Measurements from ENCODE around the gene KCTD13. TPM values are rescaled to one million over a fixed set of nuclear protein-coding genes. Genes with fewer than 3 reads are reported as not detected.

Gene KCTD13
- polyA plus RNA-seq, 2 donors = 10.1 to 15.5 TPM

- Histone ChIP-seq H3K36me3 (ENCODE audit: control insufficient read depth in 2 of 2, insufficient read depth in 2 of 2, low read length in 1 of 2) (peaks cover 5% of the 10 kb centered on the region in 2 donors), H3K4me3 (ENCODE audit: low read depth in 1 of 2, low read length in 2 of 2) (no peak overlapping the region), H3K9me3 (ENCODE audit: control insufficient read depth in 2 of 2, insufficient read depth in 1 of 2, low read depth in 1 of 2, low read length in 1 of 2) (no peaks in the 10 kb centered on the region), H3K27ac (ENCODE audit: low read depth in 2 of 2, low read length in 1 of 2) (no peak overlapping the region), H3K4me1 (ENCODE audit: control insufficient read depth in 2 of 2, insufficient read depth in 2 of 2, low read length in 1 of 2) (peaks cover 0 to 6% of the 10 kb centered on the region in 2 donors), H3K27me3 (ENCODE audit: control insufficient read depth in 1 of 2, insufficient read depth in 2 of 2, low read length in 2 of 2) (no peaks in the 10 kb centered on the region)
- 93 to 97% methylated on average over 2 of the region's 2 CpGs for WGBS, 2 donors
Observed at GRCh38 chr16:29922326-29922725, 3.7 kb downstream of the KCTD13 start.

DNA sequence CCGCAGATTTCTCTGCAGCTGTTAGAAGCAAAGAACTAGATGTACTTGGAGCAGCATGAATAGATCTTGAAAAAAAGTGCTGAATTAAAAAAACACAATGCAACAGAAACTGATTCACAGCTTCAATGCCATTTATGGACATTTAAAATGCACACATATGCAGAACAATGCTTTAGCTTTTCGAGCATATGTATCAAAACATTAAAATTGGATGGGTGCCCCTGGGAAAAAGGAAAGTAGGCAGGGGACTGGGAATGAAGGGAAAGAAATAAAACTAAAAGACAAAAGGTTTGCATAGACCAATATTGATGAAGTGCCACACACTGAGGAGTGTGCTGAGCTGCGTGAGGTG lies 5.0 kb downstream of the KCTD13 start:
- Histone ChIP-seq H3K4me3 (ENCODE audit: low read depth in 1 of 2, low read length in 2 of 2) (no peak overlapping the region), H3K4me1 (ENCODE audit: control insufficient read depth in 2 of 2, insufficient read depth in 2 of 2, low read length in 1 of 2) (peaks cover 0 to 3% of the 10 kb centered on the region in 2 donors), H3K36me3 (ENCODE audit: control insufficient read depth in 2 of 2, insufficient read depth in 2 of 2, low read length in 1 of 2) (peaks cover 5% of the 10 kb centered on the region in 2 donors), H3K9me3 (ENCODE audit: control insufficient read depth in 2 of 2, insufficient read depth in 1 of 2, low read depth in 1 of 2, low read length in 1 of 2) (no peaks in the 10 kb centered on the region), H3K27me3 (ENCODE audit: control insufficient read depth in 1 of 2, insufficient read depth in 2 of 2, low read length in 2 of 2) (no peaks in the 10 kb centered on the region), H3K27ac (ENCODE audit: low read depth in 2 of 2, low read length in 1 of 2) (no peak overlapping the region)
- WGBS, 2 donors = 76 to 82% methylated on average over 3 of the region's 3 CpGs

- Histone ChIP-seq H3K4me1 (ENCODE audit: control insufficient read depth in 2 of 2, insufficient read depth in 2 of 2, low read length in 1 of 2) (peaks cover 0 to 3% of the 10 kb centered on the region in 2 donors), H3K9me3 (ENCODE audit: control insufficient read depth in 2 of 2, insufficient read depth in 1 of 2, low read depth in 1 of 2, low read length in 1 of 2) (no peaks in the 10 kb centered on the region), H3K27me3 (ENCODE audit: control insufficient read depth in 1 of 2, insufficient read depth in 2 of 2, low read length in 2 of 2) (no peaks in the 10 kb centered on the region), H3K27ac (ENCODE audit: low read depth in 2 of 2, low read length in 1 of 2) (no peak overlapping the region), H3K4me3 (ENCODE audit: low read depth in 1 of 2, low read length in 2 of 2) (no peak overlapping the region), H3K36me3 (ENCODE audit: control insufficient read depth in 2 of 2, insufficient read depth in 2 of 2, low read length in 1 of 2) (peaks cover 5% of the 10 kb centered on the region in 2 donors)
- WGBS, 2 donors = 72 to 85% methylated on average over 6 of the region's 6 CpGs
Observed at GRCh38 chr16:29920288-29921033, 5.6 kb downstream of the KCTD13 start.

GRCh38 chr16:29916979-29917378 lies 9.0 kb downstream of the KCTD13 start:
- H3K27me3 ChIP-seq (ENCODE audit: control insufficient read depth in 1 of 2, insufficient read depth in 2 of 2, low read length in 2 of 2) = no peaks in the 10 kb centered on the region
- no peak overlapping the region for H3K4me3 ChIP-seq (ENCODE audit: low read depth in 1 of 2, low read length in 2 of 2)
- H3K36me3 ChIP-seq (ENCODE audit: control insufficient read depth in 2 of 2, insufficient read depth in 2 of 2, low read length in 1 of 2) = peaks cover 2 to 5% of the 10 kb centered on the region in 2 donors
- no peaks in the 10 kb centered on the region for H3K9me3 ChIP-seq (ENCODE audit: control insufficient read depth in 2 of 2, insufficient read depth in 1 of 2, low read depth in 1 of 2, low read length in 1 of 2)
- H3K4me1 ChIP-seq (ENCODE audit: control insufficient read depth in 2 of 2, insufficient read depth in 2 of 2, low read length in 1 of 2) = no peaks in the 10 kb centered on the region
- no peak overlapping the region for H3K27ac ChIP-seq (ENCODE audit: low read depth in 2 of 2, low read length in 1 of 2)
- 98 to 100% methylated on average over 1 of the region's 1 CpG for WGBS, 2 donors

DNA sequence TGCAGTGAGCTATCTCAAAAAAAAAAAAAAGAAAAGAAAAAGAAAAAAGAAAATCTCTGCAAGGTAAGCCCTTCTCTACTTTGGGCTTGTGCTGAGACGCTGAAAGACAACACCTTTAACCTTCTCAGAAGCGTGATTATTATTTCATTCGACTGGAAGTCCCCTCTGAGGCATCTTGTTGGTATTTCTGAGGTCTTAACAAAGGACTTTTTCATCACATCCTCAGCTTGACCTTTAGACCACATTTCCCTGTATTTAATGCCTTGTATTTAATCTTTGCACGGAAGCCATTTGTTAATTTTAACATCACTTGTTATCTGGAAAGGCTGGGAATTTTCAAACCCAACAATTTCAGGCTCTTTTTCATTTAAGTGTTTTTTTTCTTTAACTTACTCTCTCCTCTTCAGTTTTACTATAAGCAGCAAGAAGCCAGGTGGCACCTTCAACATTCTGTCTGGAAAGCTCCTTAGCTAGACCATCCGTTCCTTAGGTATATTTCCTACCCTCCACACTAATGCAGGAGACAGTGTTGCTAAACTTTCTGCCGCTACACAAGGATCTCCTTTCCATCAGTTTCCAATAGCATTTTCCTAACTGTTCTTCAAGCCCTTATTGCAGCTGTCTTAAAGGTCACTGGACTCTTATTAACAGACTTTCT lies 10.3 kb downstream of the KCTD13 start:
- no peaks in the 10 kb centered on the region for H3K36me3 ChIP-seq (ENCODE audit: control insufficient read depth in 2 of 2, insufficient read depth in 2 of 2, low read length in 1 of 2)
- WGBS, 2 donors = 68 to 81% methylated on average over 6 of the region's 6 CpGs
- H3K4me1 ChIP-seq (ENCODE audit: control insufficient read depth in 2 of 2, insufficient read depth in 2 of 2, low read length in 1 of 2) = no peaks in the 10 kb centered on the region

DNA sequence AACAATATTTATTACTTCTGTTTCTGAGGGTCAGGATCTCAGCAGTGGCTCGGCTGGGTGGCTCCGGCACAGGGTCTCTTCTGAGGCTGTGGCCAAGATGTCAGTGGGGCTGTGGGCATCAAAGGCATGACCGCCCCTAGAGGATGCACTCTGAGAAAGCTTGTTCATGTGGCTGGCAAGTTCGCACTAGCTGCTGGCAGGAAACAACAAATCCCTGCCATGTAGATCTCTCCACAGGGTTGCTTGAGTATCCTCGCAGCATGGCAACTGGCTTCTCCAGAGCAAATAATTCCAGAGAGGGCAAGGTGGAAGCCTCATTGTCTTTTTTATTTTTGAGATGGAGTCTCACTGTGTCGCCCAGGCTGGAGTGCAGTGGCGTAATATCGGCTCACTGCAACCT lies 12.5 kb downstream of the KCTD13 start:
- no peaks in the 10 kb centered on the region for H3K27me3 ChIP-seq (ENCODE audit: control insufficient read depth in 1 of 2, insufficient read depth in 2 of 2, low read length in 2 of 2)
- H3K9me3 ChIP-seq (ENCODE audit: control insufficient read depth in 2 of 2, insufficient read depth in 1 of 2, low read depth in 1 of 2, low read length in 1 of 2) = no peaks in the 10 kb centered on the region
- H3K27ac ChIP-seq (ENCODE audit: low read depth in 2 of 2, low read length in 1 of 2) = no peak overlapping the region
- H3K4me3 ChIP-seq (ENCODE audit: low read depth in 1 of 2, low read length in 2 of 2) = no peak overlapping the region
- WGBS, 2 donors = 95 to 96% methylated on average over 8 of the region's 8 CpGs
- no peaks in the 10 kb centered on the region for H3K4me1 ChIP-seq (ENCODE audit: control insufficient read depth in 2 of 2, insufficient read depth in 2 of 2, low read length in 1 of 2)
- H3K36me3 ChIP-seq (ENCODE audit: control insufficient read depth in 2 of 2, insufficient read depth in 2 of 2, low read length in 1 of 2) = no peaks in the 10 kb centered on the region

More for the DNA sequence above, 10.3 kb downstream of the KCTD13 start:
- Histone ChIP-seq H3K27me3 (ENCODE audit: control insufficient read depth in 1 of 2, insufficient read depth in 2 of 2, low read length in 2 of 2) (no peaks in the 10 kb centered on the region), H3K27ac (ENCODE audit: low read depth in 2 of 2, low read length in 1 of 2) (no peak overlapping the region), H3K9me3 (ENCODE audit: control insufficient read depth in 2 of 2, insufficient read depth in 1 of 2, low read depth in 1 of 2, low read length in 1 of 2) (no peaks in the 10 kb centered on the region), H3K4me3 (ENCODE audit: low read depth in 1 of 2, low read length in 2 of 2) (no peak overlapping the region)

DNA sequence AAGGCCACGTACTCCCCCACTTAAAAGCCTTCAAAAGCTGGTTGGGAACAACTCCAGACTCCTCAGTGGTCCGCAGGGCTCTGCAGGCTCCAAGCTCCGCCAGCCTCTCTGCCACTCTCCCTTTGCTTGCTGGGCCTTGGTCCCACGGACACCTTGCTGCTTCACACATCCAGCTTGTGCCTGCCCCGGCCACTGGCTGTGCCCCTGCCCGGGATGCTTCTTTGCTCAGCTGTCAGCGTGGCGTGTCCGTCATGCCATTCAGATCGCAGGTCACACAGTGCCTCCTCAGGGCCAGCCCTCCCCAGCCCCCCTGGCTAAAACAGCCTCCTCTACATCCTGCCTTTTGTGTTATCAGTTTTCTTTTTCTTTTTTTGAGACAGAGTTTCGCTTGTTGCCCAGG lies 13.9 kb downstream of the KCTD13 start:
- Histone ChIP-seq H3K27me3 (ENCODE audit: control insufficient read depth in 1 of 2, insufficient read depth in 2 of 2, low read length in 2 of 2) (no peaks in the 10 kb centered on the region), H3K4me1 (ENCODE audit: control insufficient read depth in 2 of 2, insufficient read depth in 2 of 2, low read length in 1 of 2) (no peaks in the 10 kb centered on the region), H3K27ac (ENCODE audit: low read depth in 2 of 2, low read length in 1 of 2) (no peak overlapping the region), H3K9me3 (ENCODE audit: control insufficient read depth in 2 of 2, insufficient read depth in 1 of 2, low read depth in 1 of 2, low read length in 1 of 2) (no peaks in the 10 kb centered on the region), H3K4me3 (ENCODE audit: low read depth in 1 of 2, low read length in 2 of 2) (no peak overlapping the region), H3K36me3 (ENCODE audit: control insufficient read depth in 2 of 2, insufficient read depth in 2 of 2, low read length in 1 of 2) (no peaks in the 10 kb centered on the region)
- 77 to 86% methylated on average over 11 of the region's 11 CpGs for WGBS, 2 donors

DNA sequence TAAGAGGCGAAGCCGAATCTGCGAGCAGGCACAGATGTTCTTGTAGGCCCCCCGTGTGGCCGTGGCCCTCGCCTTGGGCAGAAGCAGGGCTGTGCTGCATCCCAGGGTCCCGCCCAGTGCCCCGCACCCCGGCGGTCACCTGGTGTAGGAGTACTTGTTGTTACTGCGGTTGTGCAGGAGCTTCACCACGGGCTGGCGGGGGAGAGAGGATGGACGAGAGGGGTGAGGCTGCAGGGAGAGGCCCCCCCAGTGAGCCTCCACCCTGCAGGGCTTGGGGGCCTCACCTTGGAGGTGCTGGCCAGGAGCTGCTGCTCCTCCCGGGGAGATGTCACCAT lies 14.4 kb downstream of the KCTD13 start:
- no peaks in the 10 kb centered on the region for H3K27me3 ChIP-seq (ENCODE audit: control insufficient read depth in 1 of 2, insufficient read depth in 2 of 2, low read length in 2 of 2)
- no peaks in the 10 kb centered on the region for H3K9me3 ChIP-seq (ENCODE audit: control insufficient read depth in 2 of 2, insufficient read depth in 1 of 2, low read depth in 1 of 2, low read length in 1 of 2)
- no peak overlapping the region for H3K4me3 ChIP-seq (ENCODE audit: low read depth in 1 of 2, low read length in 2 of 2)
- no peaks in the 10 kb centered on the region for H3K36me3 ChIP-seq (ENCODE audit: control insufficient read depth in 2 of 2, insufficient read depth in 2 of 2, low read length in 1 of 2)
- H3K4me1 ChIP-seq (ENCODE audit: control insufficient read depth in 2 of 2, insufficient read depth in 2 of 2, low read length in 1 of 2) = no peaks in the 10 kb centered on the region
- no peak overlapping the region for H3K27ac ChIP-seq (ENCODE audit: low read depth in 2 of 2, low read length in 1 of 2)
- 77 to 78% methylated on average over 15 of the region's 15 CpGs for WGBS, 2 donors

DNA sequence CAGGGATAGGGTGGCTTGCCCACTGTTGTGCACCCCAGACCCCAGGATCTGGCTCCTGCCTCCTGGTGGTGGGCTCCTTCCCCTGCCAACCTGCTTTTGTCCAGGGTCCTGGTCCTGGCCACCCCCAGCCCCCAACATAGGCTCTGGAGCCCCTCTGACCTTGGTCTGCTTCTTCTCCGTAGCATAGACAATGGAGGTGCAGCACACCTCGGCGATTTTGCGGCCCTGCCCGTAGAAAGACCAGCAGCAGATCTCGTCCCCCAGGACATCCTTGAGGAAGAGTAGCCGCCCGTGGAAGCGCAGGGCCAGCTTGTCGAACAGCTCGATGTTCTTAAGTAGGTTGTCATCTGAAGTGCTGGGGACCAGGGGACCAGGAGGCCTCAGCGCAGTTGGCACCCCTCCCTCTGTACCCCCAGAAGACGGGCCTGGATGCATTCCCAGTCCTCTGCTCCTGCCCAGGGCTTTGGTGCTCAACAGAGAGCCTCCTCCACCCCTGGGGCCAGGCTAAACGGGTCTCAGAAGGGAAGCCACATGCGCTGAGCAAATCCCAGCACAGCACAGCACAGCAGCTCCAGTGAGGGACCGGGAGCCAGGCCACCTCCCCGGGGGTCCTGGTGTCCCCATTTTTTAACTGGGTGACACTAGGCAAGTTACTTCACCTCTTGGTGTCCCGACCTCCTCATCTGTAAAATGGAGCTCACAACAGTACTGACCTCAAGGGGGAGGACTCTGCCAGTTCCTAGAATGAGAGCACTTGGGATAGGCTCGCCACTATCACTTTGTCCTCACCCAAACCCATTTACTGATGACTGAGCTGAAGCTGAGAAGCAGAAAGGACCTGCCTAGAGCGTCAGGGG lies 15.0 kb downstream of the KCTD13 start:
- Histone ChIP-seq H3K27ac (ENCODE audit: low read depth in 2 of 2, low read length in 1 of 2) (no peak overlapping the region), H3K9me3 (ENCODE audit: control insufficient read depth in 2 of 2, insufficient read depth in 1 of 2, low read depth in 1 of 2, low read length in 1 of 2) (no peaks in the 10 kb centered on the region), H3K27me3 (ENCODE audit: control insufficient read depth in 1 of 2, insufficient read depth in 2 of 2, low read length in 2 of 2) (no peaks in the 10 kb centered on the region), H3K4me1 (ENCODE audit: control insufficient read depth in 2 of 2, insufficient read depth in 2 of 2, low read length in 1 of 2) (no peaks in the 10 kb centered on the region), H3K4me3 (ENCODE audit: low read depth in 1 of 2, low read length in 2 of 2) (no peak overlapping the region), H3K36me3 (ENCODE audit: control insufficient read depth in 2 of 2, insufficient read depth in 2 of 2, low read length in 1 of 2) (no peaks in the 10 kb centered on the region)
- WGBS, 2 donors = 88% methylated on average over 20 of the region's 20 CpGs

Data from esophagus (tissue), 2 donors.